H1 (cell line): Measurements from ENCODE around the gene DDX31. TPM values are rescaled to one million over a fixed set of nuclear protein-coding genes. Genes with fewer than 3 reads are reported as not detected.

Experiments
- CHD7 ChIP-seq: fragments of 300-600 bp; sonication (generic); IDR thresholded peaks from 2 replicates; pipeline ENCODE4 v1.7.1; 2012; ENCODE audit warnings: low read length, moderate library complexity, mild to moderate bottlenecking, inconsistent platforms; ENCODE audit not compliant: insufficient replicate concordance
- CTBP2 ChIP-seq: IDR thresholded peaks from 2 replicates; pipeline ENCODE4 v1.7.0; 2011; ENCODE audit warnings: borderline replicate concordance, mild to moderate bottlenecking, moderate library complexity, mixed read lengths, low read length; ENCODE audit not compliant: insufficient read depth, insufficient read length
- CTCF ChIP-seq, 3 experiments: IDR thresholded peaks; 1 replicate in 2 of 3; 2 replicates in 1 of 3; pipeline versions ENCODE4 v1.5.1 to v1.6.1; 2011; ENCODE audit warnings: low read length in 3 of 3, mild to moderate bottlenecking in 3 of 3, inconsistent platforms in 2 of 3, low read depth in 1 of 3, moderate library complexity in 1 of 3; ENCODE audit not compliant: insufficient read depth in 1 of 3; ENCODE audit errors: control extremely low read depth in 1 of 3
- RAD21 ChIP-seq, 2 experiments: IDR thresholded peaks in 1 of 2; conservative IDR thresholded peaks in 1 of 2; 2 replicates each; pipeline ENCODE4 v1.6.1; 2011; ENCODE audit warnings: low read depth in 2 of 2, low read length in 2 of 2, improper control_type of control experiment in 1 of 2, inconsistent platforms in 1 of 2, mild to moderate bottlenecking in 1 of 2, moderate library complexity in 1 of 2
- polyA plus RNA-seq, 7 experiments: library from polyadenylated mRNA; depleted of rRNA in 3 of 7; stranded (reverse) in 5 of 7; unstranded in 2 of 7; fragments of >200 nt in 5 of 7; fragments of 200-250 nt in 2 of 7; gene quantifications; 1 replicate in 5 of 7; 2 replicates in 1 of 7; 4 replicates in 1 of 7; pipeline versions ENCODE4 v1.2.1 to v1.2.3, GENCODE V29; 2011 to 2013; ENCODE audit warnings: missing spikeins in 2 of 7, mixed read lengths in 2 of 7
- total RNA-seq: library from RNA; stranded (reverse); fragmentation: NEBNext Ultra II Directional; extraction: Animal tissue kit (Norgen Biotek cat#: 25700); gene quantifications from 2 replicates; pipeline ENCODE4 v1.2.1, GENCODE V29; 2021

DDX31 gene
- total and polyA plus RNA-seq, 2 of the 8 experiments (the other 6 are each of a cell fraction or from before 2014, with no cell fraction given): 9.5 to 23.7 TPM

GRCh38 chr9:132651259-132651658 is 18.5 kb downstream of the DDX31 start (continued):
- TF ChIP-seq CHD7: no peak
- no peak for TF ChIP-seq CTBP2
- TF ChIP-seq CTCF (IDR thresholded peaks at IDR 0.05; ENCODE audit: control extremely low read depth in 1 of 3, insufficient read depth in 1 of 3, low read depth in 1 of 3, low read length in 3 of 3): peak in 1 of 3 experiments; percentile 14; a peak in 1 of 4 replicates
- TF ChIP-seq RAD21 (IDR thresholded peaks at IDR 0.05 in 1 of 2, conservative IDR thresholded peaks at IDR 0.05 in 1 of 2; ENCODE audit: low read depth in 2 of 2, low read length in 2 of 2): peak; percentile 9 to 40; a peak in 3 of 4 replicates
- TF ChIP-seq, all 59 proteins: peak for 2
